H1 (cell line): Measurements from ENCODE around the gene ADM5. TPM values are rescaled to one million over a fixed set of nuclear protein-coding genes. Genes with fewer than 3 reads are reported as not detected.

ENCODE experiments used
- CTCF ChIA-PET: fragments of 300-600 bp; sonication (Branson Sonifier 250); formaldehyde crosslinking; loops from one replicate; lab custom pipeline; 2021; ENCODE audit not compliant: partially characterized antibody; lab: Charles Lee
- POLR2A ChIA-PET: fragments of 300-600 bp; sonication (Branson Sonifier 250); formaldehyde crosslinking; loops from one replicate; lab custom pipeline; 2021; ENCODE audit warnings: inconsistent platforms; ENCODE audit not compliant: partially characterized antibody; lab: Charles Lee
- DNase-seq, 2 experiments: peaks; one replicate each; pipeline versions ENCODE4 v3.0.0 to v3.0.0-alpha.2; 2010 to 2022; ENCODE audit warnings: low spot score in 2 of 2, low read depth in 1 of 2, mixed read lengths in 1 of 2
- FAIRE-seq: peaks from 2 replicates; lab custom pipeline; 2011; peaks lifted over from hg19 to GRCh38; lab: Jason Lieb, UNC
- H2AFZ ChIP-seq: 2 replicates; pipeline ENCODE4 v1.8.1; 2012; ENCODE audit warnings: low read length, inconsistent platforms
- H2AK5ac ChIP-seq: 2 replicates; pipeline ENCODE4 v1.6.1; 2013; ENCODE audit warnings: low read depth, low read length
- H2BK120ac ChIP-seq: replicated peaks from 2 replicates; pipeline ENCODE3; 2013; ENCODE audit warnings: low read depth, low read length, inconsistent platforms
- H2BK12ac ChIP-seq: 2 replicates; pipeline ENCODE4 v1.6.1; 2013; ENCODE audit warnings: low read depth, low read length
- H2BK15ac ChIP-seq: 2 replicates; pipeline ENCODE4 v1.6.1; 2013; ENCODE audit warnings: low read length
- H2BK20ac ChIP-seq: 2 replicates; pipeline ENCODE4 v1.6.1; 2013; ENCODE audit warnings: low read length
- H2BK5ac ChIP-seq: 2 replicates; pipeline ENCODE4 v1.6.1; 2013; ENCODE audit warnings: low read depth, low read length
- H3K14ac ChIP-seq: 2 replicates; pipeline ENCODE4 v1.6.1; 2013; ENCODE audit warnings: inconsistent platforms; ENCODE audit not compliant: insufficient read length
- H3K18ac ChIP-seq: 2 replicates; pipeline ENCODE4 v1.6.1; 2013; ENCODE audit warnings: low read length; ENCODE audit errors: extremely low read depth
- H3K23ac ChIP-seq: 2 replicates; pipeline ENCODE4 v1.6.1; 2013; ENCODE audit warnings: inconsistent platforms; ENCODE audit not compliant: insufficient read length
- H3K23me2 ChIP-seq: 2 replicates; pipeline ENCODE4 v1.6.1; 2013; ENCODE audit warnings: low read depth, low read length
- H3K27ac ChIP-seq: 2 replicates; pipeline ENCODE4 v1.6.1; 2011; ENCODE audit warnings: low read depth, low read length, inconsistent platforms
- H3K27me3 ChIP-seq, 4 experiments: replicated peaks in 1 of 4; 1 replicate in 1 of 4; 2 replicates in 3 of 4; pipeline versions ENCODE4 v1.6.1 to v1.8.1; 2011 to 2013; ENCODE audit warnings: low read length in 3 of 4, mild to moderate bottlenecking in 3 of 4, inconsistent platforms in 2 of 4, mixed read lengths in 2 of 4, moderate library complexity in 1 of 4; ENCODE audit not compliant: control insufficient read depth in 3 of 4, insufficient read depth in 3 of 4; ENCODE audit errors: extremely low read depth in 1 of 4
- H3K36me3 ChIP-seq, 4 experiments: 2 replicates each; pipeline versions ENCODE4 v1.6.1 to v1.8.1; 2011 to 2013; ENCODE audit warnings: mild to moderate bottlenecking in 4 of 4, low read length in 3 of 4, moderate library complexity in 2 of 4, control low read depth in 1 of 4, inconsistent platforms in 1 of 4; ENCODE audit not compliant: insufficient read depth in 4 of 4, control insufficient read depth in 2 of 4
- H3K4ac ChIP-seq: replicated peaks from 2 replicates; pipeline ENCODE3; 2013; ENCODE audit warnings: low read length, low read depth, mixed read lengths, inconsistent platforms; ENCODE audit not compliant: insufficient read length
- H3K4me1 ChIP-seq, 4 experiments: replicated peaks in 1 of 4; 1 replicate in 1 of 4; 2 replicates in 3 of 4; pipeline versions ENCODE4 v1.6.1 to v1.8.1; 2011 to 2013; ENCODE audit warnings: low read length in 3 of 4, inconsistent platforms in 2 of 4, mixed read lengths in 1 of 4; ENCODE audit not compliant: insufficient read depth in 4 of 4, control insufficient read depth in 3 of 4
- H3K4me2 ChIP-seq, 2 experiments: 2 replicates each; pipeline versions ENCODE4 v1.6.1 to v1.8.1; 2011 to 2013; ENCODE audit warnings: low read depth in 2 of 2, low read length in 2 of 2, control low read depth in 1 of 2, inconsistent platforms in 1 of 2, mild to moderate bottlenecking in 1 of 2; ENCODE audit not compliant: insufficient read depth in 1 of 2
- H3K4me3 ChIP-seq, 4 experiments: fragments of 200-600, 300-600 bp in 1 of 4; sonication (generic), shearing (Covaris generic), sonication (Bioruptor Twin) in 1 of 4; 2 replicates each; pipeline versions ENCODE4 v1.5.1 to v1.8.1; 2011 to 2016; ENCODE audit warnings: low read length in 4 of 4, low read depth in 3 of 4, control low read depth in 2 of 4, inconsistent platforms in 2 of 4, mild to moderate bottlenecking in 2 of 4, mixed read lengths in 1 of 4, moderate library complexity in 1 of 4; ENCODE audit not compliant: insufficient read depth in 2 of 4; ENCODE audit errors: extremely low read depth in 1 of 4
- H3K56ac ChIP-seq: replicated peaks from 2 replicates; pipeline ENCODE3; 2013; ENCODE audit warnings: low read depth, mild to moderate bottlenecking, mixed read lengths, low read length, inconsistent platforms; ENCODE audit not compliant: insufficient read length
- H3K79me1 ChIP-seq: 2 replicates; pipeline ENCODE4 v1.6.1; 2013; ENCODE audit warnings: low read depth, low read length, control low read depth
- H3K79me2 ChIP-seq, 2 experiments: 2 replicates each; pipeline versions ENCODE4 v1.6.1 to v1.8.1; 2012 to 2013; ENCODE audit warnings: low read length in 2 of 2, mild to moderate bottlenecking in 2 of 2, inconsistent platforms in 1 of 2; ENCODE audit not compliant: insufficient read depth in 2 of 2, control insufficient read depth in 1 of 2
- H3K9ac ChIP-seq, 4 experiments: replicated peaks in 1 of 4; 1 replicate in 1 of 4; 2 replicates in 3 of 4; pipeline versions ENCODE4 v1.6.1 to v1.8.1; 2011 to 2013; ENCODE audit warnings: low read depth in 3 of 4, low read length in 3 of 4, control low read depth in 2 of 4, mild to moderate bottlenecking in 2 of 4, moderate library complexity in 2 of 4, inconsistent platforms in 1 of 4; ENCODE audit errors: extremely low read depth in 1 of 4
- H3K9me3 ChIP-seq, 2 experiments: 2 replicates each; pipeline versions ENCODE4 v1.6.1 to v1.8.1; 2012 to 2013; ENCODE audit warnings: mild to moderate bottlenecking in 2 of 2, moderate library complexity in 2 of 2, control low read depth in 1 of 2, inconsistent platforms in 1 of 2, low read depth in 1 of 2, low read length in 1 of 2, mixed read lengths in 1 of 2; ENCODE audit not compliant: insufficient read depth in 2 of 2
- H4K20me1 ChIP-seq, 2 experiments: replicated peaks in 1 of 2; 2 replicates each; pipeline versions ENCODE3 to v1.8.1; 2011 to 2013; ENCODE audit warnings: inconsistent platforms in 2 of 2, low read length in 2 of 2, mild to moderate bottlenecking in 1 of 2; ENCODE audit not compliant: insufficient read depth in 2 of 2, control insufficient read depth in 1 of 2
- H4K5ac ChIP-seq: 2 replicates; pipeline ENCODE4 v1.6.1; 2013; ENCODE audit warnings: low read length, low read depth, mixed read lengths, inconsistent platforms; ENCODE audit not compliant: insufficient read length
- H4K8ac ChIP-seq: 2 replicates; pipeline ENCODE4 v1.8.0; 2013; ENCODE audit warnings: mild to moderate bottlenecking, moderate library complexity, low read length, inconsistent platforms; ENCODE audit not compliant: insufficient read depth; ENCODE audit errors: extremely low read depth
- H4K91ac ChIP-seq: replicated peaks from 2 replicates; pipeline ENCODE3; 2013; ENCODE audit warnings: low read length, mixed read lengths, inconsistent platforms; ENCODE audit not compliant: insufficient read length
- BCL11A ChIP-seq, 2 experiments: IDR thresholded peaks; one replicate each; pipeline ENCODE4 v1.6.1; 2011; ENCODE audit warnings: low read depth in 2 of 2, low read length in 2 of 2, mild to moderate bottlenecking in 2 of 2
- GTF2F1 ChIP-seq: IDR thresholded peaks from 2 replicates; pipeline ENCODE4 v1.6.1; 2012; ENCODE audit warnings: low read depth, low read length, improper control_type of control experiment, borderline replicate concordance
- SIN3A ChIP-seq, 2 experiments: IDR thresholded peaks in 1 of 2; conservative IDR thresholded peaks in 1 of 2; 2 replicates each; pipeline ENCODE4 v1.6.1; 2011 to 2012; ENCODE audit warnings: low read length in 2 of 2, improper control_type of control experiment in 1 of 2, low read depth in 1 of 2, mild to moderate bottlenecking in 1 of 2
- SP4 ChIP-seq: IDR thresholded peaks from 2 replicates; pipeline ENCODE4 v1.6.1; 2012; ENCODE audit warnings: low read length, inconsistent platforms
- SUZ12 ChIP-seq: fragments of 200-600 bp; sonication (generic); IDR thresholded peaks from 2 replicates; pipeline ENCODE4 v1.6.1; 2012; ENCODE audit warnings: mild to moderate bottlenecking, inconsistent platforms, low read length, moderate library complexity, mixed read lengths
- WGBS, 2 experiments: shearing (Covaris generic) in 1 of 2; methylation state at CpG; one replicate each; pipeline versions ENCODE4 v1.1.6 to v1.1.7; 2013 to 2015; ENCODE audit warnings: low lambda C conversion rate in 2 of 2, mixed read lengths in 2 of 2, inconsistent platforms in 1 of 2, low coverage in 1 of 2, missing lambda C conversion rate in 1 of 2; ENCODE audit not compliant: insufficient replicate concordance in 2 of 2, insufficient coverage in 1 of 2, insufficient read length in 1 of 2; ENCODE audit errors: extremely low coverage in 1 of 2, missing lambda C conversion rate in 1 of 2; 5-methylcytosine and 5-hydroxymethylcytosine counted together
- polyA plus RNA-seq, 7 experiments: library from polyadenylated mRNA; depleted of rRNA in 3 of 7; stranded (reverse) in 5 of 7; unstranded in 2 of 7; fragments of >200 nt in 5 of 7; fragments of 200-250 nt in 2 of 7; gene quantifications; 1 replicate in 5 of 7; 2 replicates in 1 of 7; 4 replicates in 1 of 7; pipeline versions ENCODE4 v1.2.1 to v1.2.3, GENCODE V29; 2011 to 2013; ENCODE audit warnings: missing spikeins in 2 of 7, mixed read lengths in 2 of 7
- total RNA-seq: library from RNA; stranded (reverse); fragmentation: NEBNext Ultra II Directional; extraction: Animal tissue kit (Norgen Biotek cat#: 25700); gene quantifications from 2 replicates; pipeline ENCODE4 v1.2.1, GENCODE V29; 2021

Gene ADM5
- total and polyA plus RNA-seq, 2 of the 8 experiments (the other 6 are each of a cell fraction or from before 2014, with no cell fraction given): 2.5 to 2.6 TPM

- Histone ChIP-seq H3K9me3 (no peaks in the 10 kb centered on the region), H3K4me3 (no peak overlapping the region), H4K20me1 (peaks cover 27 to 46% of the 10 kb centered on the region in 2 experiments), H3K4me2 (no peak overlapping the region), H3K4ac (no peak overlapping the region), H2AFZ (no peak overlapping the region), H2BK15ac (no peak overlapping the region), H4K91ac (no peak overlapping the region), H3K56ac (no peak overlapping the region), H3K14ac (no peak overlapping the region), H3K36me3 (peaks cover 26 to 55% (median 39%) of the 10 kb centered on the region in 4 experiments), H2BK20ac (no peak overlapping the region), H2AK5ac (no peak overlapping the region), H3K27me3 (no peaks in the 10 kb centered on the region), H3K4me1 (peaks cover 0 to 18% (median 13%) of the 10 kb centered on the region in 4 experiments; a peak in 6 of 7 replicates), H2BK120ac (no peak overlapping the region), H3K18ac (no peak overlapping the region), H3K79me2 (peaks cover 0 to 16% of the 10 kb centered on the region in 2 experiments; a peak in 2 of 4 replicates), H3K9ac (no peak overlapping the region), H2BK5ac (no peak overlapping the region), H4K8ac (no peak overlapping the region), H3K23ac (no peak overlapping the region), H2BK12ac (no peak overlapping the region), H3K79me1 (peaks cover 14% of the 10 kb centered on the region), H4K5ac (no peak overlapping the region), H3K23me2 (peaks cover 18% of the 10 kb centered on the region), H3K27ac (no peak overlapping the region)
- ChIA-PET POLR2A (interaction anchor here (1.0 to 12.2 kb wide), 8 partner anchors 8 to 190 kb away, joined by 3 to 168 read pairs (median 4); partner anchors contain the start of genes PRMT1 and RPS11), CTCF (interaction anchor here (0.6 to 2.8 kb wide), 5 partner anchors 8 to 338 kb away, joined by 3 to 11 read pairs (median 4); no protein-coding TSS in a partner anchor)
- DNase-seq (no peak), FAIRE-seq (no peak)
- WGBS, 2 experiments: 89% methylated on average over 14 of the region's 27 CpGs; no CpG with 5 or more reads in 1 of the 2 experiments
- TF ChIP-seq SP4 (no peak), SIN3A (conservative IDR thresholded peaks at IDR 0.05 in 1 of 2, IDR thresholded peaks at IDR 0.05 in 1 of 2; ENCODE audit: low read depth in 1 of 2, low read length in 2 of 2) (no peak), BCL11A (IDR thresholded peaks at IDR 0.05; ENCODE audit: low read depth in 2 of 2, low read length in 2 of 2) (no peak), SUZ12 (no peak), GTF2F1 (no peak)
Observed at GRCh38 chr19:49686503-49687088, 2.8 kb upstream of the ADM5 start.
